HG03442 (cell line): Measurements from ENCODE around the gene HUS1B.
"Not testable (repeated sequence)": the region's sequence is repeated elsewhere in the genome, so short reads cannot be mapped to it uniquely, and the experiment has no call there.

Source experiments
- ATAC-seq: cut with Tn5 transposase; IDR thresholded peaks from one replicate; pipeline ENCODE4 v1.9.1; 2021; ENCODE audit warnings: mild to moderate bottlenecking, moderate library complexity; ENCODE audit not compliant: unreplicated experiment

HUS1B gene

DNA sequence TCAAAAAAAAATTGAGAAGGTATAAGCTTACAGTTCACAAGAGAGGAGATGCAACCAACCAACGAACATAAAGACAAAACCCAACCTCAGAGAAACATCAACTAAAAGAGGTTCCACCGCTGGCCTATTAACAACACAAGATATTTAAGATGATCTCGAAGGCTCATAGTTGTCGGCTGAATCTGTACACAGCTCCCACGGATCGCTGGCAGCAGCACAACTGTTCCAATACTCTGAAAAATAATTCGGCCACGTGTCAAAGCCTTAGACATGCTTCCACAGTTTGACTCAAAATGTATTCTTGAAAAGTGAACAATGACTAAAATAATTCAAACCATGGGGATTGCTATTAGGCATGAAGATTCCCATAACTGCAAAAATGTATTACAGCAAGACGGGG lies 22.4 kb upstream of the HUS1B start:
- no peak for ATAC-seq

DNA sequence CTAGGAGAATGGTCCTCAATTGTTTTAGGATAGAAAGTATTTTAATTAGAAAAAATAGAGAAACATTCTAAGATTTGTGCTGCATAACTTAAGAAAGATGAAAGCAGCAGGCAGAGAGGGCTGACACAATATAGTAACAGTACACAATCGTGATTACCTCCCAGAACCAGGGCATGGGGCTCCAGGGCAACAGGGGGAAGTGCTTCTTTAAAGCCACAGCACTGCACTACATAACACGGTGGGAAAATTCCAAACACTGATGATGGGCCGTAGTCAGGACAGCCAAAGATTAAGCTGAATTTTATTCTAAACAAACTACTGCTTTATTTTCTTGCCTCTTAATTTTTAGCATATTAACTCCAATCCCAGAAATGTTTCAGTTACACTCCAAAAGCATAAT lies 21.6 kb upstream of the HUS1B start:
- ATAC-seq = no peak

DNA sequence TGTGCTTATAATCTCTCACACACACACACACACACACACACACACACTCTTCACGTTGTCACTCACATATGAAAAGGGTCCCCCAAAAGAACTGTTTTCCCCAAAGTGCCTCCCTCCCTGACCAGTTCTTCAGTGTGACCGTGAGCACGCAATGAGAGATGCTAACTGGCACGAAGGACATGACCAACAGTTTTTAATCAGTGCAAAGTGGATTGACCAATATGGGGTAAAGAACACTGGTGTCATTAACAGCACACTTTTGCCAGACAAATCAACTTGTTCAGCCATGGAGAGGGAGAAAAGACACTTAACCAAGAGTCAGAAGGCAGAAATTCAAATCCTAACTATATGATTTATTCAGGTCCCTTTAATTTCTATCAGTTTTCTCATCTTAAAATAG lies 21.0 kb upstream of the HUS1B start:
- no peak for ATAC-seq

DNA sequence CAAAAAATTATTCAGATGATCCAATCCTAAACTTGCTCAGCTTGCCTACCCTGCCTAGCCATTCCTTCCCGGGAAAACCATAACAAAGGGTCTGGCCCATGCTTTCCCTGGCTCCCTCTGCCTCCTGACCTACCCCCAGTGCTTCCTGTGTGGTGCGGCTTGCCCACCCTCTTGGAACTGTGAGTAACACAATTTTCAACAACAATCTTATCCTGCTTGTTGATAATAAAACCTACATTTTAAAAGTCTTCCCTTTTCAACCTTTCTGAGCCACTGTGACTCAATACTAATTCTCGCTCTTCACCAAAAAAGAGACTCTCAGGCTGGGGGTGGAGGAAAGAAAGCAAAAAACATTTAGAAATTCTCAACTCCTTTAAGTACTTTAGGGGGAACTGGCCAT lies 18.1 kb upstream of the HUS1B start:
- ATAC-seq = no peak

DNA sequence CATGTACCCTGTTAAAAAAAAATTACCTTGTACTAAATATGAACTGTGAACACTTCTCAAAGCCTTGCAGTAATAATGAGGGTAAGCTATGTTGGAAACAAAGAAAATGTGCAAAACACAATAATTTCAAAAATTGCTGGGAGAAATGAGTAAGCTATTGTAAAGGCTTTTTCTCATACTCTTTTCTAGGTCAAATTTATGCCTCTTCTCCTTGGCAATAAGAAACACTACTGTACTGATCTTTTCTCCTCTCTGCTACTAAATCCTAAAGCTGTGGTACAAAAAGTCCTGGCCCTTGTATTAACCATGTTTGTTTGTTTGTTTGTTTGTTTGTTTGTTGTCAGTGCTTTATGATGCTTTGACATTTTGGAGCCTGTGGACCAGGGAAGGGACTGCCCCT lies 17.5 kb upstream of the HUS1B start:
- ATAC-seq = no peak

DNA sequence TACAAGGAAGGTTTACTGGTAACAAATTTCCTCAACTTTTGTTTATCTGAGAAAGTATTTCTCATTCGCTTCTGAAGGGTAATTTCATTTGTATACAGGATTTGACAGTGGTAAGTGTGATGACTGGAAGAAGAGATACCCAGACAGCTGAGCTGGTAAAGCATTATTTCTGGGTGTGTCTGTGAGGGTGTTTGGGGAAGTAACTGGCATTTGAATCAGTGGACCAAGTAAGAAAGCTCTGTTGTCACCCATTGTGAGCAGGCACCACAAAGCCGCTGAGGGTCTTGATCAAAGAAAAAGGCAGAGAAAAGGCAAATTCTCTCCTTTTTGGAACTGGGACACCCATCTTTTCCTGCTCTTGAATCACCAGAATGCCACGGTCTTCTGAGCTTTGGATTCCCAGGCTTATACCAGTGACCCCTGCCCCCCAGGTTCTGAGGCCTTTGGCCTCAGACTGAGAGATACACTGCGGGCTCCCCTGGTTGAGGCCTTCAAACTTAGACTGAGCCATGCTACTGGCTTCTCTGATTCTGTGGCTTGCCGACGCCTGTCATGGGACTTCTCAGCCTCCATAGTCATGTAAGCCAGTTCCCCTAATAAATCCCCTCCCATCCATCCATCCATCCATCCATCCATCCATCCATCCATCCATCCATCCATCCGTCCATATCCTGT lies 10.5 kb upstream of the HUS1B start:
- no peak for ATAC-seq

DNA sequence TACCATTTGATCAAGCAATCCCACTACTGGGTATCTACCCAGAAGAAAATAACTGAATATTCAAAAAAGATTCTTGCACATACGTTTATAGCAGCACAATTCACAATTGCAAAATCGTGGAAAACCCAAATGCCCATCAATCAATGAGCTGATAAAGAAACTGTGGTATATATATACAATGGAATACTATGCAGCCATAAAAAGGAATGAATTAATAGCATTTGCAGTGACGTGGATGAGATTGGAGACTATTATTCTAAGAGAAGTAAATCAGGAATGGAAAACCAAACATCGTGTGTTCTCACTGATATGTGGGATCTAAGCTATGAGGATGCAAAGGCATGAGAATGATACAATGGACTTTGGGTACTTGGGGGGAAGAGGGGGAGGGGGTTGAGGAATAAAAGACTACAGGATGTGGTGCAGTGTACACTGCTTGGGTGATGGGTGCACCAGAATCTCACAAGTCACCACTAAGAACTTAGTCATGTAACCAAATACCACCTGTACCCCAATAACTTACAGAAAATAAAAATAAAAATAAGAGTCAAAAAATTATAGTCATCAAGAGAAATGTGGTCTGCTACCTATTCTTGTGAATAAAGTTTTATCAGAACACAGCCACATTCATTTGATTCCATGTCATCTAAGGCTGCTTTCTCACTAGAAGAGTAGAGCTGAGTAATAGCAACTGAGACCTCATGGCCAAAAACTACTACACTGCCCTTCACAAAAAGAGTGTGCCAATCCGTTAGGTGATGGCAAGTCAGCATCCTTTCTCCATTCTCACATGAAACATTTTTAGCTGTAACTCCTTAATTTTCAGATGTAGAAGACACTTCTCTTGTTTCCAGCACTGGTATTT lies 8.7 kb upstream of the HUS1B start:
- no peak for ATAC-seq

DNA sequence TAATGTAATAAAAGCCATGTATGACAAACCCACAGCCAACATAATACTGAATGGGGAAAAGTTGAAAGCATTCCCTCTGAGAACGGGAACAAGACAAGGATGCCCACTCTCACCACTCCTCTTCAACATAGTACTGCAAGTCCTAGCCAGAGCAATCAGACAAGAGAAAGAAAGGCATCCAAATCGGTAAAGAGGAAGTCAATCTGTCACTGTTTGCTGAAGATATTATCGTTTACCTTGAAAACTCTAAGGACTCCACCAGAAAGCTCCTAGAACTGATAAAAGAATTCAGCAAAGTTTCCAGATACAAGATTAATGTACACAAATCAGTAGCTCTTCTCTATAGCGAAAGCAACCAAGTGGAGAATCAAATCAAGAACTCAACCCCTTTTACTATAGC lies 6.9 kb upstream of the HUS1B start:
- not testable (repeated sequence) for ATAC-seq

DNA sequence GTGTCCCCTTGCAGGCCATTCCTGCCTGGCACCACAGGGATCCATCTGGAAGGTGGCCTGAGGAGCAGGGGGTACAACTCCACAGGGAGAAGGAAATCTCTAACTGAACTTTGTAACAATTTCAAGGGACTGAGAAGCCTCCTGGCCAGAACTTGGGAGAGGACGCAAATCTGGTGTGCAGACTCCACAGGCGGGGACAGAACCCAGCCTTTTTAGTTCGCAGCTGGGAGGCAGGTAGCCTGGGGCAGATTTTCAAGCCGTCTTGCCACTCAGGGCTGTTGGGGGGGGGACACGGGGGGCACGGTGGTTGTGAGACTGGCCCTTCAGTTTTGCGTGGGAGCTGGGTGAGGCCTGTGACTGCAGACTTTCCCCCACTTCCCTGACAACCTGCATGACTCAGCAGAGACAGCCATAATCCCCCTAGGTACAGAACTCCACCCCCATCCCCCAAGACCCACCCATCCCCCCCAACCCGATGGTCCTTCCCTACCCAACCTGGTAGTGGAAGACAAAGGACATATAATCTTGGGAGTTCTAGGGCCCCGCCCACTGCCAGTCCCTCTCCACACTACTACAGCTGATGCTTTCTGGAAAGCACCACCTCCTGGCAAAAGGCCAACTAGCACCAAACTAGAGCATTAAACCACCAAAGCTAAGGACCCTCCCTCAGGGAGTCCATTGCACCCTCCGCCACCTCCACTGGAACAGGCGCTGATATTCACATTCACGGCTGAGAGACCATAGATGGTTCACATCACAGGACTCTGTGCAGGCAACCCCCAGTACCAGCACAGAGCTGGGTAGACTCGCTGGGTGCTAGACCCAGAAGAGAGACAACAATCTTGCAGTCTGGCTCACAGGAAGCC lies 3.0 kb upstream of the HUS1B start:
- no peak for ATAC-seq

DNA sequence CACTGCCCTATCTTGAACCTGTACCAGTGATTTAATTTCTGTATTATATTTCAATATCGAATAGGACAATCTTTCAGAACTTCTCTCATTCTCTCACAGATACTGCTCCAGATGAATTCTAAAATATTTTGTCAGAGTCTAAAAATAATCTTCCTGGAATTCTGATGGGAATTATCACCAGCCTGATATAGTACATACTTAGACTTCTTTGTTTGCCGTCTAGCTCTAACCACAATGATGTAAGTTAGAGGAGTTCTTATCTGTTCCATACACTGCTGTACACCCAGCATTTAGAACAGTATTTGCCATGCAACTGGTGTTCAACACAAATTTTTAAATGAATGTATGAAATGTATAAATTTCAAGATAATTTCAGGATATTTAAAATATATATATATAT lies 1.3 kb upstream of the HUS1B start:
- ATAC-seq = no peak

DNA sequence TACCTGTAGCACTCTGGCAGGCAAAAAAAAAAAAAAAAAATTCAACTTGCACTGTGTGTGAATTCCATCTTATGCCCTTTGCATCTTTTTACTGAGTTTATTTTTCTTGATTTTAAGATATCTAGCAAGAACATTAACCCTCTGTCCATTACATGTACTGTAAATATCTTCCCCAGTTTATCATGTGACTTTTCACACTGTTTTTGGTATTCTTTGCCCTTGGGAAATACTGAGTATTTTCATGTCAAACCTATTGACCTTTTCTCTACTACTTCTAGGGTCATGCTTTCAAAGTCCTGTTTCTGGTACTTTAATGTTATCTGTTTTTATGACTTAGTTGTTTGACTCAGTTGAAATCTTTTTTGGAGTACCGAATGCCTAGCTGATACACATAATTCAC lies 843 bp upstream of the HUS1B start:
- no peak for ATAC-seq

DNA sequence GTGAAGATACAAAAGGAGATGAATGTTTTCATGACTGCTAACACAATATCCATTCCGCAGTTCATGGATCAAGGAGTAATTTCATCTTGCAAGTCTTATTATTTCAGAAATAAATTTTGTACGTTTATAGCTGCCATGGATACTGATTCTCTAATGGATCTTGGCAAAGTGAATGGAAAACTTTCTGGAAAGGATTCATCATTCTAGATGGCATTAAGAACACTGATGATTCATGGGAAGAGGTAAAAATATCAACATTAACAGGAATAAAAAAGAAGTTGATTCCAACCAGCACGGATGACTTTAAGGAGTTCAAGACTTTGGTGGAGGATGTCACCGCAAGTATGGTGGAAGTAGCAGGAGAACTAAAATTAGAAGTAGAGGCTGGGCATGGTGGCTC lies 2.8 kb downstream of the HUS1B start:
- no peak for ATAC-seq

DNA sequence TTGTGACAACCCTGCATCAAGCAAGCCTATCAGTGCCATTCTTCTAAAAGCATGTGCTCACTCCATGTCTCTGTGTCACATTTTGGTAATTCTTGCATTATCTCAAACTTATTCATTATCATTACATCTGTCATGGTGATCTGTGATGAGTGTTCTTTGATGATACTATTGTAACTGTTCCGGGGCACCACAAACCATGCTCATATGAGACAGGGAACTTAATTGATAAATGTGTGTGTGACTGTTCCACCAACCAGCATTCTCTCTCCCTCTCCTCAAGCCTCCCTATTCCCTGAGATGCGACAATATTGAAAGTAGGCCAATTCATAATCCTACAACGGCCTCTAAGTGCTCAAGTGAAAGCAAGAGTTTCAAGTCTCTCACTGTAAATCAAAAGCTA lies 4.0 kb downstream of the HUS1B start:
- ATAC-seq = no peak

DNA sequence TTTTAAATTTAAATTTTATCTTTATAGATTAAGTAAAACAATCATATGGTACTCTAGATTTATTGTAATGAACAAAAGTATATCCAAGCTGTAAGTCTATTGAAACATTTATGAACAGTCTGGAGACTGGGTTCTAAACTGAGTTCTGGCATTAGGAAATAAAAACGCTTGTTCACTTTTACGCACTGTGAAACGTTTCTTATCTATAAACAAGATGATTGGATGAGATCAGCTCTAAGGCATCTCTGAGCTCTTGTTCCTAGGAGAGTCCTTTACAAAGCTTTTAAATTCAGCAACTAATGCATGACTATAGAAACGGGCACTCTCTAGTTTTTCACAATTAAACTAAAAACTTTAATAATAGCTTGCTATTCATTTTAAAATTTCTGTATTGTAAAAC lies 6.8 kb downstream of the HUS1B start:
- ATAC-seq = no peak

DNA sequence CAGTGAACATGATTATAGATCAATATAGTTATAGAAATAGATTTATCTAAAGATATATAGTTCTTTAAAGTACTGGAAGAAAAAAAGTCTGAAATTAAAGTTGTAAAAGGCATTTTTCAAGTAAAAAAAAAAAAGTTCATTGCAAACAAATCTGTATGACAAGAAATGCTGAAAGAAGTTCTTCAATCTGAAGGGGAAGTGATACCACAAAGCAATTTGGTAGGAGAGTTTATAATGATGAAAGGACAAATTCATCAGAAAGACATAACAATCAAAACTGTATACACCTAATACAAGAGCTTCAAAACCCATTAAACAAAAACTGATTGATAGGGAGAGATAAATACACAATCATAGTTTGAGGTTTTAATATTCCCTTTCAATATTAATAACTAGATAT lies 14.1 kb downstream of the HUS1B start:
- ATAC-seq = no peak

DNA sequence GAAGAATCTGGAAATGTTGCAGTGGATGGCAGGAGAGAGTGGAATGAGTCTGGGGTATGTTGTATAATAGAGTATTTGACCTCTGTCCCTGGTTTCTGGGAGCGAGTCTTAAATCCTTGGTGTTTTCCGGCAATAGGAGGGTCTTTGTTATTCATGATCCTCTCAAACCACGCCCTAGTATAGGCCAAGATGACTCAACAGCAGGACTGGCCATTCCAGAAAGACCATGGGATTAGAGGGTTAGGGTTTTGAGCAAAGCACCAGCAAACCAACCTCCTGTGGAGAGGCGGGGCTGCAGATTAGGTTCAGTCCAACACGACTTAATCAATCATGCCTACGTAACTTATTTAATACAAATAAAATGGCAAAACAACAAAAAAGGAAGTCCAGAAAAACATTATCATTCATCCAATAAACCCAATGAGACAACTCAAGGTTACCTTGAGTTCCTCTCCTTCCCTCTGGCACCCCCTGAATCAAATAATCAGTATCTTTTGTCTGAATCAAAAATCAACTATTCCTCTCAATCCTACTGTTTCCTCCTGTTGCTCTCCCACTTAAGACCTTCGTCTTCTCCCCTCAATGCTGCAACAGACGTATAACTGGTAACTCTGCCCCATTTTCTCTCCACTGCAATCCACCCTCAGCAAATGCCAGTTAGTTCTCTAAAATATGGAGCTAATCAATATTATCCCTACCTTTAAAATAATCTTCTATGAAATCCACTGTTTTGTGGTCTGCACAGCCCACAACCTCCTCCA lies 15.5 kb downstream of the HUS1B start:
- ATAC-seq = no peak

DNA sequence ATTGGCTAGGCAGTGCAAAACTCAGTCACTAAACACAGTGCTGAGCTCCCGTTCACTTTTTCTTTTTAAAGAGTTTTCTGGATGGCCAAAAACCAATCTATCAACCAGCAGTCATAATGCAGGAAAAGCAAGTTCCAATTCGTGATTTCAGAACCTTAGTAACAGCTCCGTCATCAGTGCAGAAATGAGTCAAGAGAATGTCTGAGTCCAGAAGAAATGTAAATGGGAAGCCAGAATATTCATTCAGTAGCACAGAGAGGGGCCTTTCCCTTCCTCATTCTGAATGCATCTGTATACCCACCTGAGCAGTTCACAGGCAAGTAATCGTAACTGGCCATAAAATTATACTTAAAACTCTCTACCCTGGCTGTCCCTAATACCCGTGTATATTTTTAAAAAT lies 20.4 kb downstream of the HUS1B start:
- ATAC-seq = peak; percentile 71

DNA sequence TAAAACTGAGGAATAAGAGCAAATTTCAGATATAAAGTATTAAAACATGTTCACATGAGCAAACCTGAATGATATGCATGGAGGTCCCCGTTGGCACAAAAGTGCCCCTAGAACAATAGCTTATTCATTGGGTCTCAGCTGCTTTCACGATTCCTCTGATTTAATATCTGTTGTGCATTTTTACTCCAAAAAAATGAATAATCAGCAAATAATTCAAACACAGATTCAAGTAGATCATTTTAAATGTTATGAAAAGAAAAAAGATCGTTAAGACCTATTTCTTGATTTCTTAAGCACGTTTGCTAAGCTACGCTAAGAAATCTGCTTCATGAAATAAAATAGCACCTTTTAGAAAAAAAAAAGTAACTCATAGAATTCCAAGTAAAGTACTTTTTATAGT lies 21.7 kb downstream of the HUS1B start:
- ATAC-seq = no peak

DNA sequence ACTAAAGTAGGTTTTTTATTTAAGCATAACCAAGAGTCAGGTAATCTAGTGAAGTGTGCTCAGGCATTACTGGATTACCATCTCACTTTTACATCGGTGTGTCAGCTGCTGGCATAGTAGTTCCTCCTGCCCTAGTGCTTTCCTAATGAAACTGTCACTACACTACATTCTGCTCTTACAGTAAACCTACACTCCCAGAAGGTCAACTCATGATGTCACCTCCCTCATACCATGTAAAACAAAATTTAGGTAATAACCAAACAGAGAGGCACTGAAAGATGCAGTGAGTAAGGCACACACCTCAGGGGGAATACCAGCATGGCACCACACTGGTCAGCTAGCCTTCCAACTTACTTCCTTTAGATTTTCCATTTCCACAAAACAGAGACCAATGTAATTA lies 23.3 kb downstream of the HUS1B start:
- ATAC-seq = no peak

DNA sequence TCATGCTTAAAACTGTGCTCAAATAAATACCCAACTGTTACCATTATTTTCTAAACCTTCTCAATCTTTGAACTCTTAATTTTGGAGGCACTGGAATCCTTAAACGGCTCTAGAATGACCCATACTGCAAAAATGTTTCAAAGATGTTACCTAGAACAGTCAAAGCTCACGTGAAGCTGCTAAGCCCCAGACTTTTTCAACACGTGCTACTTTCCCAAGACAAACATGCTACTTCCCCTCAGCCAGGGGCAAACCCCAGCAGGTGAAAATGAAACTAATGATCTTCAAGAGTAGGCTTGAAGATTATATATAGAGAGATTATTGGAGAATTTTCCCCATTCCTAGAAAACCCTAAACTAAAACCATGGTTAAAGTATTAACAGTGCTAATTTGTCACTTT lies 28.1 kb downstream of the HUS1B start:
- no peak for ATAC-seq

DNA sequence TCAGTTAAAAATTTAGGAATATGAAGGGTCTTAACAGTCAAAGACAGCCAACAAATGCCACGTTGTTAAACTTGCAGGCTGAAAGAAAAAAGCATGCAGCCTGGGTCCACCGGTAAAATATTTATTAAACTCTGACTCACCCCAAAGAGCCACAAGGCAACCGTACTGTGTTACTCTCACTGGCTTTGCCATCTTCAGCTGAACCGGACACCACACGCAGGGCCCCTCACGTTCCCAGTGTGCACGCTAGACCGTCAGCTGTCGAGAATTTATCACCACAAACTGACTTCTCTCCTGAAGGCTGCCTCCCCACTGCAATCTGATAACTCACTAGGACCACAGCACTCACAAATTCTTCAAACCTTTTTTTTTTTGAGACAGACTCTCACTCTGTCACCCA lies 30.7 kb downstream of the HUS1B start:
- no peak for ATAC-seq
